Stimulated activated effector memory CD8-positive, alpha-beta T cell treated with anti-CD3 and anti-CD28 coated beads, Interleukin-12 subunit alpha, Interleukin-12 subunit beta, amount 100 ng/mL, for 72 hours (primary cell): ENCODE results near the gene CX3CR1.

Experiments used
- ATAC-seq: fragments of 150-1000 bp; cut with Tn5 transposase; 2 replicates; pipeline ENCODE4 v1.10.0; 2021
- DNase-seq, 2 donors: peaks; one replicate each; pipeline ENCODE4 v3.0.0; 2021 to 2022; ENCODE audit warnings: low spot score in 2 of 2
- H3K27ac Mint-ChIP-seq: one replicate; pipeline ENCODE4 v1.8.0; 2022; ENCODE audit warnings: mild to moderate bottlenecking, mixed read lengths
- H3K36me3 Mint-ChIP-seq: one replicate; pipeline ENCODE4 v1.8.0; 2022; ENCODE audit warnings: mild to moderate bottlenecking, mixed read lengths
- H3K4me1 Mint-ChIP-seq: one replicate; pipeline ENCODE4 v1.8.0; 2022; ENCODE audit warnings: mixed read lengths
- H3K4me3 Mint-ChIP-seq: one replicate; pipeline ENCODE4 v1.8.0; 2022; ENCODE audit warnings: mild to moderate bottlenecking, mixed read lengths
- H3K9me3 Mint-ChIP-seq: one replicate; pipeline ENCODE4 v1.8.0; 2022; ENCODE audit warnings: mixed read lengths

CX3CR1 gene

GRCh38 chr3:39281533-39281932, 1.7 kb upstream of the CX3CR1 start:
- Mint-ChIP-seq H3K4me1 (peaks cover 59% of the 10 kb centered on the region), H3K36me3 (no peaks in the 10 kb centered on the region), H3K4me3 (peak overlapping the region; percentile 77), H3K27ac (peak overlapping the region; percentile 94), H3K9me3 (no peaks in the 10 kb centered on the region)
- peak in 1 of 2 donors; percentile 47 for DNase-seq
- ATAC-seq = no peak

GRCh38 chr3:39280571-39280970, 735 bp upstream of the CX3CR1 start:
- no peak for DNase-seq
- Mint-ChIP-seq H3K36me3 (no peaks in the 10 kb centered on the region), H3K9me3 (no peaks in the 10 kb centered on the region), H3K27ac (peak overlapping the region; percentile 94), H3K4me1 (peaks cover 68% of the 10 kb centered on the region), H3K4me3 (peak overlapping the region; percentile 77)
- ATAC-seq = peak; percentile 8

- peaks cover 62% of the 10 kb centered on the region for H3K4me1 Mint-ChIP-seq
- no peaks in the 10 kb centered on the region for H3K36me3 Mint-ChIP-seq
- H3K4me3 Mint-ChIP-seq = peak overlapping the region; percentile 77
Measured at GRCh38 chr3:39278616-39278935, 1.3 kb downstream of the CX3CR1 start.

GRCh38 chr3:39277893-39278615, 1.8 kb downstream of the CX3CR1 start:
- peak overlapping the region; percentile 77 for H3K4me3 Mint-ChIP-seq
- peak overlapping the region; percentile 94 for H3K27ac Mint-ChIP-seq
- DNase-seq (peak in 1 of 2 donors; percentile 45), ATAC-seq (no peak)
- peaks cover 62% of the 10 kb centered on the region for H3K4me1 Mint-ChIP-seq
- H3K9me3 Mint-ChIP-seq = no peaks in the 10 kb centered on the region
- no peaks in the 10 kb centered on the region for H3K36me3 Mint-ChIP-seq

More at GRCh38 chr3:39278616-39278935, 1.3 kb downstream of the CX3CR1 start:
- ATAC-seq = no peak
- Mint-ChIP-seq H3K9me3 (no peaks in the 10 kb centered on the region), H3K27ac (peak overlapping the region; percentile 94)
- peak in 1 of 2 donors; percentile 20 for DNase-seq

- H3K36me3 Mint-ChIP-seq = peaks cover 6% of the 10 kb centered on the region
- ATAC-seq (no peak), DNase-seq (no peak)
- peaks cover 64% of the 10 kb centered on the region for H3K4me1 Mint-ChIP-seq
- no peaks in the 10 kb centered on the region for H3K9me3 Mint-ChIP-seq
- H3K4me3 Mint-ChIP-seq = peak overlapping the region; percentile 77
- peak overlapping the region; percentile 94 for H3K27ac Mint-ChIP-seq
Measured at GRCh38 chr3:39276746-39277145, 3.1 kb downstream of the CX3CR1 start.

GRCh38 chr3:39275963-39276593, 3.8 kb downstream of the CX3CR1 start:
- no peak for ATAC-seq
- H3K9me3 Mint-ChIP-seq = no peaks in the 10 kb centered on the region
- peaks cover 6% of the 10 kb centered on the region for H3K36me3 Mint-ChIP-seq
- peak overlapping the region; percentile 94 for H3K27ac Mint-ChIP-seq
- peaks cover 58% of the 10 kb centered on the region for H3K4me1 Mint-ChIP-seq
- DNase-seq = no peak
- peak overlapping the region; percentile 77 for H3K4me3 Mint-ChIP-seq

- Mint-ChIP-seq H3K9me3 (no peaks in the 10 kb centered on the region), H3K4me3 (peak overlapping the region; percentile 77), H3K4me1 (peaks cover 55% of the 10 kb centered on the region)
Measured at GRCh38 chr3:39275052-39275451, 4.8 kb downstream of the CX3CR1 start.

GRCh38 chr3:39273119-39273518, 6.7 kb downstream of the CX3CR1 start:
- Mint-ChIP-seq H3K4me3 (no peak overlapping the region), H3K36me3 (peaks cover 11% of the 10 kb centered on the region), H3K9me3 (no peaks in the 10 kb centered on the region), H3K4me1 (peaks cover 60% of the 10 kb centered on the region), H3K27ac (peak overlapping the region; percentile 72)
- DNase-seq (no peak), ATAC-seq (no peak)

More at GRCh38 chr3:39275052-39275451, 4.8 kb downstream of the CX3CR1 start:
- no peak for ATAC-seq
- Mint-ChIP-seq H3K27ac (peak overlapping the region; percentile 94), H3K36me3 (peaks cover 6% of the 10 kb centered on the region)
- DNase-seq = no peak

- H3K36me3 Mint-ChIP-seq = peaks cover 17% of the 10 kb centered on the region
Measured at GRCh38 chr3:39272191-39272590, 7.6 kb downstream of the CX3CR1 start.

GRCh38 chr3:39271363-39271914, 8.4 kb downstream of the CX3CR1 start:
- Mint-ChIP-seq H3K4me1 (peaks cover 58% of the 10 kb centered on the region), H3K4me3 (peak overlapping the region; percentile 2), H3K36me3 (peaks cover 17% of the 10 kb centered on the region), H3K9me3 (no peaks in the 10 kb centered on the region), H3K27ac (peak overlapping the region; percentile 72)
- no peak for ATAC-seq
- no peak for DNase-seq

More at GRCh38 chr3:39272191-39272590, 7.6 kb downstream of the CX3CR1 start:
- peak overlapping the region; percentile 14 for H3K4me3 Mint-ChIP-seq
- peak overlapping the region; percentile 72 for H3K27ac Mint-ChIP-seq
- ATAC-seq = no peak
- H3K9me3 Mint-ChIP-seq = no peaks in the 10 kb centered on the region
- no peak for DNase-seq
- H3K4me1 Mint-ChIP-seq = peaks cover 61% of the 10 kb centered on the region

GRCh38 chr3:39269528-39269927, 10.3 kb downstream of the CX3CR1 start:
- Mint-ChIP-seq H3K4me3 (peak overlapping the region; percentile 63), H3K36me3 (peaks cover 24% of the 10 kb centered on the region), H3K27ac (peak overlapping the region; percentile 97), H3K9me3 (peaks cover 5% of the 10 kb centered on the region), H3K4me1 (peaks cover 64% of the 10 kb centered on the region)
- ATAC-seq (no peak), DNase-seq (no peak)

GRCh38 chr3:39268549-39268900, 11.3 kb downstream of the CX3CR1 start:
- ATAC-seq (no peak), DNase-seq (no peak)
- Mint-ChIP-seq H3K4me3 (peak overlapping the region; percentile 63), H3K4me1 (peaks cover 74% of the 10 kb centered on the region), H3K36me3 (peaks cover 24% of the 10 kb centered on the region), H3K9me3 (peaks cover 5% of the 10 kb centered on the region), H3K27ac (peak overlapping the region; percentile 97)

- DNase-seq (peak; percentile 60 to 89), ATAC-seq (peak; percentile 94)
- peaks cover 78% of the 10 kb centered on the region for H3K4me1 Mint-ChIP-seq
- peaks cover 24% of the 10 kb centered on the region for H3K36me3 Mint-ChIP-seq
- H3K27ac Mint-ChIP-seq = peak overlapping the region; percentile 97
- peak overlapping the region; percentile 63 for H3K4me3 Mint-ChIP-seq
- H3K9me3 Mint-ChIP-seq = peaks cover 5% of the 10 kb centered on the region
Measured at GRCh38 chr3:39267631-39268548, 11.9 kb downstream of the CX3CR1 start.

GRCh38 chr3:39264053-39264452, 15.8 kb downstream of the CX3CR1 start:
- H3K4me3 Mint-ChIP-seq = peak overlapping the region; percentile 40
- H3K27ac Mint-ChIP-seq = peak overlapping the region; percentile 15
- ATAC-seq = no peak
- peaks cover 75% of the 10 kb centered on the region for H3K4me1 Mint-ChIP-seq
- H3K9me3 Mint-ChIP-seq = peaks cover 5% of the 10 kb centered on the region
- DNase-seq = no peak
- H3K36me3 Mint-ChIP-seq = peaks cover 18% of the 10 kb centered on the region

- H3K36me3 Mint-ChIP-seq = peaks cover 18% of the 10 kb centered on the region
- H3K4me1 Mint-ChIP-seq = peaks cover 75% of the 10 kb centered on the region
- H3K4me3 Mint-ChIP-seq = peak overlapping the region; percentile 40
- DNase-seq (no peak), ATAC-seq (no peak)
- H3K27ac Mint-ChIP-seq = peak overlapping the region; percentile 15
- H3K9me3 Mint-ChIP-seq = peaks cover 5% of the 10 kb centered on the region
Measured at GRCh38 chr3:39263576-39263975, 16.3 kb downstream of the CX3CR1 start.
